ENCODE data around the gene RALGPS1.

The RALGPS1 gene

GRCh38 chr9:127223266-127223665 lies 308.7 kb downstream of the RALGPS1 start:
- no peaks in the 10 kb centered on the region for H3K36me3 Mint-ChIP-seq (ENCODE audit: low read depth)
- DNase-seq = no peak
- no peaks in the 10 kb centered on the region for H3K9me3 Mint-ChIP-seq
- peaks cover 26% of the 10 kb centered on the region for H3K4me1 Mint-ChIP-seq
- H3K27ac Mint-ChIP-seq = no peak overlapping the region
- TF ChIP-seq CTCF (IDR thresholded peaks at IDR 0.05) = no peak
- H3K27me3 Mint-ChIP-seq (ENCODE audit: low read depth, poor library complexity) = peaks cover 67% of the 10 kb centered on the region
- peak overlapping the region; percentile 16 for H3K4me3 Mint-ChIP-seq

GRCh38 chr9:127223810-127224177 lies 309.2 kb downstream of the RALGPS1 start:
- Mint-ChIP-seq H3K4me1 (peaks cover 26% of the 10 kb centered on the region), H3K9me3 (no peaks in the 10 kb centered on the region), H3K36me3 (ENCODE audit: low read depth) (no peaks in the 10 kb centered on the region), H3K4me3 (peak overlapping the region; percentile 84), H3K27ac (no peak overlapping the region), H3K27me3 (ENCODE audit: low read depth, poor library complexity) (peaks cover 67% of the 10 kb centered on the region)
- no peak for TF ChIP-seq CTCF (IDR thresholded peaks at IDR 0.05)
- DNase-seq = no peak

GRCh38 chr9:127224178-127224882 lies 309.7 kb downstream of the RALGPS1 start:
- Mint-ChIP-seq H3K4me3 (peak overlapping the region; percentile 84), H3K27ac (peak overlapping the region; percentile 92), H3K27me3 (ENCODE audit: low read depth, poor library complexity) (peaks cover 68% of the 10 kb centered on the region), H3K9me3 (no peaks in the 10 kb centered on the region), H3K4me1 (peaks cover 23% of the 10 kb centered on the region), H3K36me3 (ENCODE audit: low read depth) (no peaks in the 10 kb centered on the region)
- peak; percentile 98 for DNase-seq
- no peak for TF ChIP-seq CTCF (IDR thresholded peaks at IDR 0.05)

GRCh38 chr9:127224883-127225739 lies 310.5 kb downstream of the RALGPS1 start:
- peak; percentile 100 for DNase-seq
- Mint-ChIP-seq H3K27me3 (ENCODE audit: low read depth, poor library complexity) (peaks cover 66% of the 10 kb centered on the region), H3K9me3 (no peaks in the 10 kb centered on the region), H3K4me3 (peak overlapping the region; percentile 84), H3K4me1 (peaks cover 16% of the 10 kb centered on the region), H3K27ac (no peak overlapping the region), H3K36me3 (ENCODE audit: low read depth) (no peaks in the 10 kb centered on the region)
- no peak for TF ChIP-seq CTCF (IDR thresholded peaks at IDR 0.05)

- TF ChIP-seq CTCF (IDR thresholded peaks at IDR 0.05) = no peak
Measured at GRCh38 chr9:127225801-127226625, 311.4 kb downstream of the RALGPS1 start.

More at GRCh38 chr9:127225801-127226625, 311.4 kb downstream of the RALGPS1 start:
- H3K4me3 Mint-ChIP-seq = peak overlapping the region; percentile 85
- peaks cover 16% of the 10 kb centered on the region for H3K4me1 Mint-ChIP-seq
- peaks cover 64% of the 10 kb centered on the region for H3K27me3 Mint-ChIP-seq (ENCODE audit: low read depth, poor library complexity)
- no peak for DNase-seq
- H3K27ac Mint-ChIP-seq = no peak overlapping the region
- no peaks in the 10 kb centered on the region for H3K36me3 Mint-ChIP-seq (ENCODE audit: low read depth)
- H3K9me3 Mint-ChIP-seq = no peaks in the 10 kb centered on the region

Data from nephron progenitor cell (in vitro differentiated cells).